ENCODE data around the gene RASGEF1C.

The RASGEF1C gene

DNA sequence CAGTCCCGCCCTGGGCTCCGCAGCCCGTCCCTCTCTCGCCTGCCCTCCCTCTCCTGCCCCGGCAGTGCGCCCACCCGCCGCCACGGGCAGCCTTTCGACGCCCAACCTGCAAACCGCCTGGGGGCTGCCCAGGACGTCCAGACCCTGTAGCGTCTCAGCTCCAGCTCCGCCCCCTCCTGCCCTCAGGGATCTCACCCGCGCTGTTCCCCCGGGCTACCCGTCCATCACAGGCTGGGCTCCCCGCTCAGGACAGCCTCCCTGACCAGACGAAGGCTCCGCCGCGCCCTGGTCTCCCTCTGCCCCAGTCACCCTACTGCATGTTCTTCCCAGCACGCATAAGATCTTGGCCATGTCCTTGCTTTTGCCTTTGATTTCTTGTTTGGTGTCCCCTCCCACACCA lies 1.4 kb downstream of the RASGEF1C start:
- TF ChIP-seq, protein P1, sequence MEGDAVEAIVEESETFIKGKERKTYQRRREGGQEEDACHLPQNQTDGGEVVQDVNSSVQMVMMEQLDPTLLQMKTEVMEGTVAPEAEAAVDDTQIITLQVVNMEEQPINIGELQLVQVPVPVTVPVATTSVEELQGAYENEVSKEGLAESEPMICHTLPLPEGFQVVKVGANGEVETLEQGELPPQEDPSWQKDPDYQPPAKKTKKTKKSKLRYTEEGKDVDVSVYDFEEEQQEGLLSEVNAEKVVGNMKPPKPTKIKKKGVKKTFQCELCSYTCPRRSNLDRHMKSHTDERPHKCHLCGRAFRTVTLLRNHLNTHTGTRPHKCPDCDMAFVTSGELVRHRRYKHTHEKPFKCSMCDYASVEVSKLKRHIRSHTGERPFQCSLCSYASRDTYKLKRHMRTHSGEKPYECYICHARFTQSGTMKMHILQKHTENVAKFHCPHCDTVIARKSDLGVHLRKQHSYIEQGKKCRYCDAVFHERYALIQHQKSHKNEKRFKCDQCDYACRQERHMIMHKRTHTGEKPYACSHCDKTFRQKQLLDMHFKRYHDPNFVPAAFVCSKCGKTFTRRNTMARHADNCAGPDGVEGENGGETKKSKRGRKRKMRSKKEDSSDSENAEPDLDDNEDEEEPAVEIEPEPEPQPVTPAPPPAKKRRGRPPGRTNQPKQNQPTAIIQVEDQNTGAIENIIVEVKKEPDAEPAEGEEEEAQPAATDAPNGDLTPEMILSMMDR (IDR thresholded peaks at IDR 0.05; ENCODE audit: low read depth, low read length, missing control alignments) = no peak
- in situ Hi-C loops (cut with HindIII; ENCODE audit: low sequenced_read_pairs) = no loop called here
- no peak for DNase-seq (ENCODE audit: low read depth)
- no peak overlapping the region for H3K4me3 ChIP-seq (ENCODE audit: low read depth, low read length)

DNA sequence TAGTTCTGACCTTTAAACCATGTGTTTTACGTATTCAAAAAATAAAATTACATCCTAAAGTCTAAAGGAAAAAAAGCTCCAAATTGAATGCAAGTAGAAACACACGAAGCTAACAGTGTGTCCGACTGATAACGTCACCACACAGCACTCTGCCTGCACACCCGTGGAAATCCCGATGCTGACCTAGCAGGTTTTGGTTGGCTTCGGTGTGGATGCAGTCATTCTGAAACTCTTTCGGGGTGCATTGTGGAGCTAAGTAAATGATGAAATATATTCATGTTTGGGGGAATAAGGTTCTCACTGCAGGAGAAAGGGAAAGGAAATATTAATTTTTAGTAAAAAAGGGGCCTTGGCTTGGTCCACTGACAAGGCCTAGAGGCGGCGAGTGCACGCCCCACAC lies 2.0 kb downstream of the RASGEF1C start:
- TF ChIP-seq, protein P1 (IDR thresholded peaks at IDR 0.05; ENCODE audit: low read depth, low read length, missing control alignments) = no peak
- no peak for DNase-seq (ENCODE audit: low read depth)
- no peak overlapping the region for H3K4me3 ChIP-seq (ENCODE audit: low read depth, low read length)
- in situ Hi-C loops (cut with HindIII; ENCODE audit: low sequenced_read_pairs) = no loop called here

- H3K4me3 ChIP-seq (ENCODE audit: low read depth, low read length) = no peak overlapping the region
- in situ Hi-C loops (cut with HindIII; ENCODE audit: low sequenced_read_pairs) = no loop called here
- no peak for DNase-seq (ENCODE audit: low read depth)
- TF ChIP-seq, protein P1 (IDR thresholded peaks at IDR 0.05; ENCODE audit: low read depth, low read length, missing control alignments) = no peak
Measured at GRCh38 chr5:180205916-180206315, 3.1 kb downstream of the RASGEF1C start.

DNA sequence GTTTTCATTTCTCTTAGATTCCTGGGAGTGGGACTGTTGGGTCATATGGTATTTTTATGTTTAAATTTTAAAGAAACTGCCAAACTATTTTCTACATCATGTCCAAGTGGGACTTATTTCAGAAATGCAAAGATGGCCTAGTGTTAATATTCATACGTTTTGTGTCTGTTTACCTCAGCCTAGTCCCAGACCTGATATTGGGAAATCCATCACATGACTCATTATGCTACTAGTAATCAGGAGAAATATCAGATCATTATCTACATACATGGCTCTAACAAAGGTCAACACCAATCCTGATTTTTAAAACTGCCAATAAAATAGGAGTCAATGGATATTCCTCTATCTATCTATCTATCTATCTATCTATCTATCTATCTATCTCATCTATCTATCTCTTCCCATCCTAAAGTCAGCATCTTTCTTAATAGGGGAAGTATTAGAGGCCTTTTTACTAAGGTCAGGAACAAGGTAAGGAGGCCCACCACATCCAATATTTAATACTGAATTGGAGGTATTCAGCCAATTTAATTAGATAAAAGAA lies 4.7 kb downstream of the RASGEF1C start:
- no peak overlapping the region for H3K4me3 ChIP-seq (ENCODE audit: low read depth, low read length)
- TF ChIP-seq, protein P1 (IDR thresholded peaks at IDR 0.05; ENCODE audit: low read depth, low read length, missing control alignments) = no peak
- in situ Hi-C loops (cut with HindIII; ENCODE audit: low sequenced_read_pairs) = no loop called here
- no peak for DNase-seq (ENCODE audit: low read depth)

DNA sequence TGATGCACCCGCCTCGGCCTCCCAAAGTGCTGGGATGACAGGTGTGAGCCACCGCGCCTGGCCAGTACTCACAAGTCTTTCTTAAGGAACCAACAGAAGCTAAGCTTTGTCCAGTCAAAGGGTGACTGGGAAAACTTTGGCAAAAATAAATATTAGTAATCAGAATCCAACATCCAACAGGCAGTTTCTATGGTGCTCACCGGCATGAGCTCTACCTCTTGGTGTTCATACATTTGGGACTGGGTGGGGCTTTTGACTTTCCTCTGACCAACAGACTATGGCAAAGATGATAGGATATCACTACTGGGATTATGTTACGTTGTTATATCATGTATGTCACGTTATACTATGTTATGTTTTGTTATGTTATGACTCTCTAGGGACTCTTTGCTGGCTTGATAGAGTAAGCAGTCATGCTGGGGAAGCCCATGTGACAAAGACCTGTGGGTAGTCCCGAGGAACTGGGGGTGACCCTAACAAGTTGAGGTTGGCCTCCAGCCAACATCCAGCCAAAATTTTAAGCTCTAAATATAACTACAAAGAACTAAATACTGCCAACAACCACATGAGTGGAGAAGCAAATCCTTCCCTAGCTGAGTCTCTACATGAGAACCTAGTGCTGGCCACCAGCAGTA lies 6.0 kb downstream of the RASGEF1C start:
- DNase-seq (ENCODE audit: low read depth) = no peak
- TF ChIP-seq, protein P1 (IDR thresholded peaks at IDR 0.05; ENCODE audit: low read depth, low read length, missing control alignments) = no peak
- no peak overlapping the region for H3K4me3 ChIP-seq (ENCODE audit: low read depth, low read length)
- in situ Hi-C loops (cut with HindIII; ENCODE audit: low sequenced_read_pairs) = no loop called here

DNA sequence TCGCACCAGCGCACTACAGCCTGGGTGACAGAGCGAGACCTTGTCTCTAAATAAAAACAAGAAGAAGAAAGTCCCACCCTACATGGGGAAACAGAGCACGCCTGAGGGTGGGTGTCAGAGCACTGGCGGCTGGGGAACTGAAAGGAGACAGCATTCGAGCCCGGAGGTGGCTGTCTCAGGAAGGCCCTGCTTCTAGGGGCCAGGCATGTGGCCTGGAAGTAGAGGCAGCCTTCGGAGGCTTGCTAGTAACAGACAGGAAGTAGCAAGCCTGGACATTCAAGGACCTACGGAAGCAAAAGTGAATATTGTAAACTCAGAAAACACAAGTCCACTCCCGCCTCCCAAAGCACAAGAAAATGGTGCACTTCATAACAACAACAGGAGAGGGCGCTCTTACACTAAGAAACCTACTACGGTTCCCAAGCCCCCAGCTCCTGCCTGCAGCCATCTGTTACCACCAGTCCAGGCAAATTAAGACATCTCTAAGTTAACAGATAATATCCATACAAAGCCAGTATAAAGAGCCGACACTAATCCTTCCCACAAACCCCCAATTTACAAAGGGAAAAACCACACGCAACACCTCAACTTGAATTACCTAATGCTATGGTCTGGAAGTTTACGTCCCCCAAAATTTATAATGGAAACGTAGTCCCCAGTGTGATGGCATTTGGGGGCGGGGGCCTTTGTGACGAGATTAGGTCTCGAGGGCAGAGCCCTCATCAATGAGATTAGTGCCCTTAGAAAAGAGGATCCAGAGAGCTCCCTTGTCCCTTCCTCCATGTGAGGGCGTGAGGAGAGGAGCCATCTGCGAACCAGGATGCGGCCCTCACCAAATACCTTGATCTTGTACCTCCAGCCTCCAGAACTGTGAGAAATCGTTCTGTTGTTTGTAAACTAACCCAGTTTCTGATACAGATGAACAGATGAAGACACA lies 7.7 kb downstream of the RASGEF1C start:
- no peak overlapping the region for H3K4me3 ChIP-seq (ENCODE audit: low read depth, low read length)
- TF ChIP-seq, protein P1 (IDR thresholded peaks at IDR 0.05; ENCODE audit: low read depth, low read length, missing control alignments) = peak; percentile 20
- in situ Hi-C loops (cut with HindIII; ENCODE audit: low sequenced_read_pairs) = no loop called here
- DNase-seq (ENCODE audit: low read depth) = no peak

Data from astrocyte of the cerebellum (primary cell).